LHCN-M2 (cell line): ENCODE measurements around the gene PDLIM7. TPM values are rescaled to one million over a fixed set of nuclear protein-coding genes. Genes with fewer than 3 reads are reported as not detected.

ENCODE experiments used
- DNase-seq: peaks from one replicate; pipeline ENCODE4 v3.0.0-alpha.2; 2012; ENCODE audit warnings: low read depth
- total RNA-seq: library from RNA; depleted of rRNA; stranded (reverse); fragments of >200 nt; gene quantifications from 2 replicates; pipeline ENCODE4 v1.2.3, GENCODE V29; 2014

The PDLIM7 gene
- total RNA-seq, 1 experiment from 2014 or later = 252 TPM

DNA sequence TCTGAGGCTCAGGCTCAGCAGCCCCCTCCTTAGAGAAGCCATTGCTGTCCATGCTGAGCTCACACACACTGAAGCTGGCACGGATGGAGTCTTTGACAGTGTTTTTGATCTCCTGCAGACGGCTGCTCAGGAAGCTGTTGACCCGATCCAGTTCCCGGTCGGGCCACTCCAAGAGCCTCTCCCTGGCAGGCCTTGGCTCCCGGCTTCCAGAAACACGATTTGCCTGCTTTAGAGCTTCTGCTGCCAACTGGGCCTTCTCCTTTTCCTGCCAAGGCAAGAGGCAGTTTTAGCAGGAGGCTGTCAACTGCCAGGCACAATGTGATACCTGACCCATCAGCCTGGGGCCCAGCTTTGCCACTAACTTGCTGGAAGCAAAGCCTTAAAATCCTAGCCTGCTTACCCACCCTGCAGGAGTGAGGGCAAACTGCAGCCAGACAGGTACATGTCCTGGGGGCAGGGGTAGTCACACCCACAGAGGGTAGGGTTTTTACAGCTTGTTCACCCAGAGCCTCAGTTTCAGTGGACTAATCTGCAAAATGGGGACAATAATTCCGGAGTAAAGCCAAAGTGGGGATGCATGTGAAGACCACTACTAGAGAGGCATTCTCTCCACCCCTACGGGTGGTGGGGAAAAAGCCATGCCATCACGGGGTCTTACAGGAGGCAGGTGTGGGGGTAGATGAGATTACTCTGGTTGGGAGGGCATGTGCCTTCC is 27.7 kb upstream of the PDLIM7 start:
- DNase-seq = no peak

DNA sequence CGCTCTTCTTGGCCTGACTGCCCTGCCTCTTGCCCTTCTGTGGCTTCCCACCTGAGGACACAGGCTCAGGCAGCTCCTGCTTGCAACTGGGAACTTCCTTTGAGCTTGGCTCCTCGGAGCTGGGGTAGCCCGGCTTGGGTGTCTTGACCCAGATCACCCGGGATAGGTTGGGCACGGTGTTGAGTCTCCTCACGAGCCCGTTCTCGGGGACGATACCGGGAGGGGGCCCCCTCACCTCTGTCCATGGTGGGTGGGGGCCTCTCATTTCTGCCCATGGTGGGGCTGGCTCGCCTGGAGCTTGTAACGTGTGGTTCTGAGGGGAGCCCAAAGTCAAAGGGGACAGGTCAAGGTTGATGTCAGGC is 27.1 kb upstream of the PDLIM7 start:
- DNase-seq = no peak

DNA sequence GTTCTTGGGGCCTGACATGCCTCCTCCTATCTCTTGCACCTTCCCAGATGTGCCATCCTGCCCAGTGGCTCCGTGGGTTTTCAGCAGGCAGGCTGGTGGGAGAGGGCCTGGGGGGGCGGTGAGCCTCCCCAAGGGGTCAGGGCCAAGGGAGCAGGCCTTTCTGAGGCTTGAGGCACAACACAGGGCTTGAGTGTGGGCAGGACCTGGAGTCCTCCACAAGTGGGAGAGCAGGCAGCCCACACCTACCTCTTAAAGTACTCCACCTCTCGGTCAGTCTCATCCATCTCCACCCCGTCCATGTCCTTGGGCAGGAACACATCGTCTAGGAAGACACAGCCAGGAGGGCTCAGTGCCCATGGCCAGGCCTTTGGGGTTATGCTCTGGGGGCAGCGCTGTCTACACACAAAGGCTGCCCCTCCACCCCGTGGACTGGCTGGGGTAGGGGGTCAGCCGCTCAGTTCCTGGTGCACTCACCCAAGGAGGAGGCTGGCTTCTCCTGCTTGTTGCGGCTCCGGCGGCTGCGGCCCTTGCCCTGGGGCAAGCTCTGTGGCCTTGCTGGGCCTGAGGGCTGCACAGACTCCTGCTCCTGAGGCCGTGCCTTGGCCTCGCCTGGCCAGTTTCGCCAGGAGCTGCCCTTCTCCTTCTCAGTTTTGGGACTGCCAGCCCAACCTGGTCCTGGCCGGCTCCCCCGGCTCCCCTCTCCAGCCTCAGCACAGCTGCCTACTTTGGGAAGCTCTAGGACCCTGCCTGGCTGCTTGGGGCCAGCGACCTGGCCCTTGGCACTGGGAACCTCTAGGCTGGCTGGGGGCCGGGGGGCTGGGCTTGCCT is 26.5 kb upstream of the PDLIM7 start:
- DNase-seq = no peak

DNA sequence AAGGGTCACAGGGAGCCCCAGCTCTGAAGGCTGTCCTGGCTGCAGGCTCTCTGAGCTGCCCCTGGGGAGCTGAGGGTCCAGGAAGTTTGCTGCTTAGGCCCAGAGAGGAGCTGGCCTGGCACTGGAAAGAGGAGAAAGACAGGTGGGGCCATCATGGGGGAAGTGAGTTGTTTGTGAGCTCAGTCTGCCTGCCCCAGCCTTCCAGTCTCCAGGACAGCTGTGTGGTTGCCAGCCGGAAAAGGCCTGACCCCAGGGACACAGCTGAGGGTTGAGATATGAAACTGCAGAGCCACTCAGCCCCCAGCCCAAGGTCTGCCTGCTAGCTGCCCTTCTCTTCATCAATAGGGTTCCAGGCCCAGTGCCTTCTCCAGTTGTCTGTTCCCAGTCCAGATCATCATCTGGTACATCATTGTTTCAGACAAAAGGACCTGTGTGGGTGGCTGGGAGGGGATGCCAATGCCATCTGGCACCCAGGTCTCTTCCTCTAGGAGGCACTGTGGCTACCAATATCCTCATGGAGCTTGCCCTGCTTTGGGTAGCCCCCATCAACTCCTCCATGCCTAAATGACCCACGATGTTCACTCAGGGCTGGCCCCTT is 23.6 kb upstream of the PDLIM7 start:
- DNase-seq = peak; percentile 82

DNA sequence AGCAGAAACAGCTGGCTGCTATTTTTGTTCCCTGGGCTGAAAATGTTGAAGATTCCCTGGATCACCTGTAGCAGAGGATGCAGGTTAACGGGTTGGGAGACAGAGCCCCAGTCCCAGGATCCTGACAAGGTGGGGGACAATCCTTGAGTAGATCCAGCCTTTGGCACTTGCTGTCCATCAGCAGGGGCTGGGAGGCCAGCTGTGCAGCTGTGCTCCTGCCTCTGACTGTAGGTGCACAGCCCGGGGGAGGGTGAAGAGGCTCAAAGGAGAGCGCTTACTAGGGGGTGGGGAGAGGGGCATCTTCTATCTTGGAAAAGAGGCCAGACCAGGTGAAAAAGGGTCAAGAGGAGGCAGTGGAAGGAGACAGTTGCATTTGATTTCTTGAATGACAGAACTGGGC is 22.9 kb upstream of the PDLIM7 start:
- DNase-seq = no peak

DNA sequence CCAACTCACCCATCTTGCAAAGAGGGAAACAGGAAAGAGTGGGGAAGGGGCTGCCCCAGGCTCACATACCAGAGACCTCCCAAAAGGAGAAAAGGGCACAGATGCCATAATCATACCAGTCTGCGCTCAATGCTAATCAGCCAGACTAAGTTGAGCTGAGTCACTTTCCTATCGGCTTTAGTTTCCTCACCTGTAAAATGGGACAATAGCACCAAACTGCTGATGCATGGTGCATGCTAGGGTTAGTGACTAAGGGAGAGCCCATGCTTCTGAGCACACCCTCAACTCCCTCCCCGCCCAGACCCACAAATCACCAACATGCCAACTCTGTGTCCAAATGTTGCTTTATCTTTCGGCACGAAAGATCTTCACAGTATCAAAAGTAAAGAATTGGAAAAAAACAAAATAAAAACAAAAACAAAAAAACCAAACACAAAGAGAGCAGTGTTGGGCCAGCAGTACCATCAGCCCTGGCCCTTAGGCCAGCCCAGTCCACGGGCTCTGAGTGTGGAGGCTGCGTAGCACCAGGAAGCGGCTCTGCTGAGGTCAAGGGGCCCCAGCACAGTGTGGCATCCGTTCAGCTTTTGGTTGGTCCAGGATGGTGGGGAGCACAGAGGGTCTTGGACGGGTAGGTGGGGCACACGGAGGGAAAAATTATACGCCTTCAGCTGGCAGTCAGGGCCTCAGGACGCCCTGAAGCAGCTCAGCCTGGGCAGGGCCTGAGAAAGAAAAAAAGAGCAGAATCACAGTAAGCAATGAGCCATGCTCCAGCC is 22.2 kb upstream of the PDLIM7 start:
- DNase-seq = no peak

DNA sequence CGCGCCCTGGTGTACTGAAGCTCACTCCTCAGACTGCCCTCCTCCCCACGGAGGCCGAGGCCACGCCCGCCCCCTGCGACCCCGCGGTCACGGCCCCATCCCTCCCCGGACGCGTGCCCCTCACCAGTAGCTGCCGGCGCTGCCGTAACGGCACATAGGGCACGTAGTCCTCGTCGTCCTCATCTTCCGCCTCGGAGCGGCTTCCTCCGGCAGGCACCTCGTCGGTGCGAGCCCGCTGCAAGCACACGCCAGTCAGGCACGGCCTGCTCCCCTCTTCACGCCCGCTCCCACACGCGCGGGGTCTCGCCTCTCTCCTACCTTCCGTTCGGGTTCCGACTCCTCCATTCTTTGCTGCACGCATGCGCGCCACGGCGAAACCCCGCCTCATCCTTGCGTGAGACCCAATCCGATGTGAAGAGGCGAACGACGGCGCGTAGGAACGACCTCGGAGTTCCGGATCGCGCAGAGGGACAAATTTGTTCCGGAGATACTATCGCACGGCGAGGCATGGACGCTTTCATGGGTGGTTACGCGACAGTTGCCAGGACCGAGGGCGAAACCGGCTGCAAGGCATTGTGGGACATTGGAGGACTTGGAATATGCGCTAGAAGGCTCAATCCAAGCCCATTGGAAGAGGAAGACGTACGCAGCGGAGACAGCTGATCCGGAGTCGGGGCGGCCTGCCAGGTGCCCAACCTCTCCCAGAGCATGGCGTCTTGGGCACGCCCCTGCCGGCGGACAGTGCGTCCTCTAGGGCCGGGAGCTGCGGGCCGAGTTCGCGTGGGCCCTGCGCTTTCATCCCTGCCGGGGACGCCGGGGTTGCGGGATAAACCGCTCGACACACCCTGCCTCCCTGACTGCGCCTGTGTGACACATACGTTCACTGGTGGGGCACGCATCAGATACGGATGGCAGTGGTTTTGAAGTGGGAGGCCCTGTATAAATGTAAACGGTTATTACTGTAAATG is 19.5 kb upstream of the PDLIM7 start, which contains the start of gene DDX41:
Gene DDX41, minus strand, starts transcription at position 361 of the 968 bp plus-strand sequence. Its CDS starts 16 bp downstream, at position 345.
- DNase-seq = peak; percentile 99

DNA sequence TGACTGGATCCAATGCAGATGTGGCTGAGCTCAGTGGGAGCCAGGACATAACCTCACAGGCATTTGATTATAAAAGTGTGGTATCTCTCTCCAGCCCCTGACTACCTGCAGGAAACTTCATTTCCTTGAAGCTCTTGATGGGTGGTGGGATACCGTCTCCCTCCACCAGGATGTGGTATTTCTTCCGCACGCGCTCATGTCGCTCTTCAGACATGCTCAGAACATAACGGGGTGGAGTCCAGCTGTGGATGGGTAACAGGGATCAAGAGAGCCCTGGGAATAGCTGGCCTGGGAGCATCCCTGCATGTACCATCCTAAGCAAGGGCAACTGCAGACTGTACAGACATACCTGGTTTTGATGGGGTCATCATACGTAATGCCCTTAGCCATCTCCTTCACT is 18.2 kb upstream of the PDLIM7 start:
- DNase-seq = no peak

DNA sequence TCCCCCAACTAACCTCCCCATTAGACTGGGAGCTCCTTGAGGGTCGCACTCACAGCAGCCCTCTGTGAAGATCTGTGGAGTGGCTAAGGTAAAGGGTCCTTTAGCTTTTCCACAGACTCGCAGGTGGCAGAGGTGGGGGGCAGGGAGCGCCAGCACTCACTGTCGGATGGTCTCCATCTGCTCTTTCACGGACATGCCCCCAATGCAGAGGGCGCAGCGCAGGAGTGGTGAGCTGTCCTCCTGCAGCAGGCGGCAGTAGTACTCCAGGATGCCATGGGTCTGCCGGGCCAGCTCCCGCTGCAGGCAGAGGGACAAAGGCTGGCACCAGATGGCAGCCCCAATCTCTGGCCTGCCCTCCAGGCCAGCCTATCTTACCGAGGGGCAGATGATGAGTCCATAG is 17.1 kb upstream of the PDLIM7 start:
- DNase-seq = no peak

DNA sequence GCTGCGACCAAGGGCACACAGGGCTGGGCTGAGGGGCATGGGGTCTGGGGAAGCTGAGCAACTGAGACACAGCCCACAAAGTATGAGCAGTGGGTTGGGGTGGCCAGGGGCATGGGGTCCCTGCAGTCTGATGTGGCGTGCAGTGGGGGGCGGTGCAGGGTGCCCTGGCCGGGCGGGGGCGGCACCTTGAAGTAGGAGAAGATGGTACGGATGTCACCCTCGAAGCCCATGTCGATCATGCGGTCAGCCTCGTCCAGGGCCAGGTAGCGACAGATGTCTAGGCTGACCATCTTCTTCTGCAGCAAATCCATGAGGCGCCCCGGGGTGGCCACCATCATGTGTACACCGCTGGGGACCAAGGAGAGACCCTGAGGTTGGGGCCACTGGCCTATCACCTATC is 16.1 kb upstream of the PDLIM7 start:
- DNase-seq = no peak

DNA sequence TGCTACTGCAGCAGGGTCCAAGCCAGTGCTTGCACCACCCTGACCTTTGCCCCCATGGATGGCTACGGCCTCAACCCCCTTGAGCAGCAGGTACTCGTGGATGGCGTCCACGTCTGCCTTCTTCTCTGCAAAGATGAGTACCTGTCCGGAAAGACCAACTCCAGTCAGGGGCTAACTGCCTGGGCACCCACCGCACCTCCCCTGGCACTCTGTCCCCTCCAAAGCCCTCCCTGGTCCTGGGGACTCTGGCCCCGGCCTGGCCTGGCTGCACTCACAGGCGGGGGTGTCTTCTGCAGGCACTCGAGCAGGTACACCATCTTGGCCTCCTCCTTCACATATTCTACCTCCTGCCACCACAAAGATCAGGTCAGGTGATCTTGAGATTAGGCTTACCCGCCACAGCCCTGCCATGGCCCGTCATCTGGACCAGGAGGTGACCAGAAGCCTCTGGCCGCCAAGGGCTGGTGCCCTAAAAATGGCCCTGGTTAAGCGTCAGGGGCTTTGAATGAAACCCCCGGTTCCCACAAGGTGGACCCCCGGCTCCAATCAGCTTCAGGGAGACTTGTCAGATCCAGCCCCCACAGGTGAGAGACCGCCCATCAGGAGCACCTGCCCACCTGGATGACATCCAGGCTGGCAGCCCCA is 15.5 kb upstream of the PDLIM7 start:
- no peak for DNase-seq

DNA sequence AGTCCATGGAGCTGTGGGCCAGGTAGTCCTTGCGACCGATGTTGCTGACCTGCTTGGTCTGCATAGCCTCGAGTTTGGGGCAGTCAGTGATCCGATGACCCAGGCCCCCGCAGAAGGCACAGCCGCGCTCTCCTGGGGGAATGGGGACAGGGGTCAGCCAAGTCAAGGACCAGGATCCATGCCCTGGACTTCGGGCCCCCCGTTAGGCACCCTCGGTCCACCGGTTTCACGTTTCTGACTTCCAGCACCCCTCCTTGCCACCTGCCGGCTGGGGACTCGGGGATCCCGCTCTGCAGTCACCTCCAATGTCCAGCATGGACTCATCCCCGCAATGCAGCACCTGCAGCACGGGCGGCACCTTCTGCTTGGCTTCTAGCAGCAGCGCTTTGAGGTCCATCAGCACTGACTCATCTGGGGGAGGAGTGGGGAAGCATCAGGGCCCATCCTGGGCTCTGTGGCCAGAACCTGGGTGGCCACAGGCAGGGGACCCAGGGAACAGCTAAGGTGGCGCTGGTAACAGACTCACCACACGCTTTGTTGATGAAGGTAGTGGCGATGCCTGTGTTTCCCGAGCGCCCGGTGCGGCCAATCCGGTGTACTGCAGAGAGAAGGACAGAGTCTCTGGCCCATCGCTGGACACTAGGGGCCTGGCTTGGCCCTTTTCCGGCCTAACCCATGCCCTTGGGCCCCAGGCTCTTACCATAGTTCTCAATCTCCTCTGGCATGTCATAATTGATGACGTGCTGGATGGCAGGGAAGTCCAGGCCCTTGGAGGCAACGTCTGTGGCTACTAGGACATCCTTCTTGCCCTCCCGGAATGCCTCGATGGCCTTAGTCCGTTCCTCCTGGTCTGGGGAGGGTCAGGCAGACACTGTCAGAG is 14.6 kb upstream of the PDLIM7 start:
- DNase-seq = no peak

DNA sequence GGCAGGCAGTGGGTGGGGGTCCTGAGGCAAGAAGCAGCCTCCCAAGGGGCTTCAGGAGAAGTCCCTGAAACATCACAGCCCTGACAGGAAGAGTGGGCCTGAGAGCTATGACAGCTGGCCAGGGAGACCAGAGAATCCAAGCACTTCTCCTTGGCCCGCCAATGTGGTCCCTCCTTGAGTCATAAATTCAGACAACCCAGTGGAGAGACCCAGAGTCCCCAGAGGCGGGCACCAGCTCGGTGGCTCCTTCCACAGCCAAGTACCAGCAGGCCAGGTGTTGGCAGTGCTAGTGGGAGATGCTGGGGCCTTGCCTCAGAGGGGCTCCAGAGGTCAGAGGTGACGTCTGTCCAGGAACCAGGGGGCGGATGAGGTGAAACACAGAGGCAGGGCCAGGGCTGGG is 13.8 kb upstream of the PDLIM7 start:
- no peak for DNase-seq

DNA sequence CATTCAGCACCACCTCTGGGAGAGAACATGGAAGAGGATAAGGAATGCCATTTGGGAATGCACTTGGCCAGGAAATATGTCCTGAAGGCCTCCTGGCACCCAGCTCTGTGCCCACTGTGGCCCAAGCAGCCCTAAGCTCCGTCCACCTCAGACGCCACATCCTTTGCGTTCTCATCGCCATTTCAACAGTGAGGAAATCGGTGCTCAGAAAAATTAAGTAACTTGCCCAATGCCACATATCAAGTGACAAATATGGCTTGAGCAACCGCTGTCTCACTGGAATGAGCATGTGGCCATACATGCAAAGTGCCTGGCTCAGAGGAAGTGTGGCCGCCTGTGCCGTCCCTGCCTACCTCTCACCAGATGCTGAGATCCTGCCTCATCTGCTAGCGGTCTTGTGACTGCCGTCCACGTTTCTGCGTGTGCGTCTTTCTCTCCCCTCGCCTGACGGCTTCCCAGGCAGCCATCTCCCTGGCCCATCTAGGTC is 13.2 kb upstream of the PDLIM7 start:
- no peak for DNase-seq

DNA sequence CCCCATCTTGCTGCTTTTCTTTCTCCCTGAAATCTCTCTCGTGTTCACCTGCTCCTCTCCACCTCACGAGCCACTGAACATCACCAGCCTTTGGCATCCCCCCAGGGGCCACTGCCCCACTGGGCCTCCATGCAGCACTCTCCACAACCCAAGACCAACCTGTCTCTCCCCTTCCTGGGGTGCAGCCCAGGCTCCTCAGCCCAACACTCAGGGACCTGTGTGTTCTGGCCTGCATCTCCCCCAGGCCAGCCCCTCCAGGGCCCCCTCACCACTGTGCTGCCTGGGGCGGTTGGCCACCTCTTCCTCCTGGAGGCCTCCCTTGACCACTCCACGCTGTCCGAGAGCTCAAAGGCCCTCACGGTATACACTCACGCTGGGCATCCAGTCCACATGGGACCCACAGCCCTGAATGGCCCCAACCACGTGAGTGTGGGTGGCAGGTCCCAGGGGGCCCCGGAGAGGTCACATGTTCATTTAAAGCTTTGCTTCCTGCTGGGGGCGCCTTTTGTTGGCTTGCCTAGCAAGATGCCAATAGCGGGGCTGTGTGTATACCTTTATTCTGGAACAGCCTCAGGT is 12.7 kb upstream of the PDLIM7 start:
- no peak for DNase-seq

DNA sequence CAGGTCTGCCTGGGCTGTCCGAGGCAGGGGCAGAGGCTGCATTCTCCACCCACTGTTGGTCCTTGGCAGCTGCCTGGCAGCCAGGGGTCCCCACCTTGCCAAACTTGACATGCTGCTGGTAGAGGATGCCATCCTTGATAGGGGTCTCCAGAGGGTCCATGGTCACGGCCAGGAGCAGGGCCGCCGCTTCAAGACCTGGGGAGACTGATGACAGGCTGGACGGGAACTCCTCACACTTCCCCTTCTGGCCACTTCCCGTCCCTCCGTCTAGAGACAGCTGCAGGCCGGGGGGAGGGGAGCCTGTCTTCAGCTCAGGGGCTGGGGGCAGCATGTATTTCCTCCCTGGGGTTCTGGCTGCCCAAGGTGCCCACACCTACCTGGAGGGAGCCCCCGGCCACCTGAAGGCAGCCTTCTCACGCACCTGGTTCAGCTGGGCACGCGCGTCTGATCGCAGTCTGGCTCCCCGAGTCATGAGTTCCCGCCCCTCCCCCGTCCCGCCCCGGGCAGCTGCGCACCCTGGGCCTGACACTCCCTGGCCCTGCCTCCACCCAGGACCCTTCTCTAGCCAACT is 12.1 kb upstream of the PDLIM7 start, which contains the start of gene DOK3:
Gene DOK3, minus strand, starts transcription at position 446 of the 571 bp plus-strand sequence. Its CDS starts 286 bp downstream, at position 160.
- peak; percentile 58 for DNase-seq

DNA sequence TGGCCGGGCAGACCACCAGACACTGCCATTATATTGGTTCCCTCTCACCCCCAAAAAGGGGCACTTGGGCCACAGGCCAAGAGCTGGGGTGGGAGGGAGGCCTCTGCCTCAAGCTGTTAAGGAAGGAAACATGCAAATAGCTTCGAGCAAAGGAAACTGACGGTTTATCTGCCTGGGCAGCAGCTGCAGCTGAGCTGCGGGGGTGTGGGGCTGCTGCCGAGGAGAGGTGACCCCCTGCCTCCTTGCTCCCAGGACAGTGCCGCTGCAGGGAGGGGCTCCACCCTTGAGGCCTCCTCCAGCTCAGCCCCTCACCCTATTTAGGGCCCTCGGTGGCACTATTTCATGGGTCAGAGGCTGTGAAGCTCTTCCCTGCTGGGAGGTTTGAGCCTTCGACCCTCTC is 11.4 kb upstream of the PDLIM7 start:
- no peak for DNase-seq

DNA sequence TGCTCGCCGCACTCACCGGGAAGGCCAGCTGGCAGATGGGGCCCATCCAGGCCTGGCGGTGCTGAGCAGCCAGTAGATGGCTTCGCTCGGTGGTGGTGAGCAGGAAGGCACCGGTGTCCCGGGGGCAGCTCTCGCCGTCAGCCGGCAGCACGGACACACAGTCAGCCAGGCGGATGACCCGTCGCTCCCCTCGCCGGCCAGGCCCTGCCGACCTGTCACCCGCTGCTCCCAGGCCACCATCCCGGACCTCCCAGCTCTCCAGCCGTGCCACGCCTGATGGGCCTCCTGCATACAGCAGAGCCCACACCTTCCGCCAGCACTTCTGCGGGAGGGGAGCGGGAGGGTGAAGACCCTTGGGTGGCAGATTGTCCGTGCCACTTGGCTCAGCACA is 10.8 kb upstream of the PDLIM7 start:
- no peak for DNase-seq
